GM19463 (cell line): ENCODE measurements around the gene PAK1.
"Not testable (repeated sequence)": the region's sequence is repeated elsewhere in the genome, so short reads cannot be mapped to it uniquely, and the experiment has no call there.

Experiments used
- ATAC-seq: cut with Tn5 transposase; IDR thresholded peaks from one replicate; pipeline ENCODE4 v1.9.1; 2021; ENCODE audit warnings: mild to moderate bottlenecking, moderate library complexity; ENCODE audit not compliant: unreplicated experiment

Gene PAK1

GRCh38 chr11:77473801-77474683, at the start of gene PAK1:
TSS of gene PAK1 (minus strand) at chr11:77474094. CDS start at chr11:77392520, 81,574 bp downstream.
- peak; percentile 67 for ATAC-seq

DNA sequence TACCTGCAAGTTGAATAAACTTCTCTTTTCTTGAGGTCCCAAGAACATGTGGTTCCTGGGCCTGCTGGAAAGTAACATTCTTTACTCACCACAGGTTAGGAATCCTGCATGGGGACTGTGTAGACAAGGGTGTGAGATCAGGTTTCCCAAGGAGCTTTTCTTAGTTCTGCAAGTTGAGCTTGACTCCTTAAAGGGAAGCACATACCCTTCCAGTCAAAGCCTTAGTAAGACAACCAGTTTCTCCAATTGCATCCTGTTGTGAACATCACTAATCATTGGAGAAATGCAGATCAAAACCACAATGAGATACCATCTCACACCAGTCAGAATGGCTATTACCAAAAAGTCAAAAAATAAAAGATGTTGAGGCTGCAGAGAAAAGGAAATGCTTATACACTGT, 48.3 kb upstream of the PAK1 start:
- ATAC-seq = no peak

DNA sequence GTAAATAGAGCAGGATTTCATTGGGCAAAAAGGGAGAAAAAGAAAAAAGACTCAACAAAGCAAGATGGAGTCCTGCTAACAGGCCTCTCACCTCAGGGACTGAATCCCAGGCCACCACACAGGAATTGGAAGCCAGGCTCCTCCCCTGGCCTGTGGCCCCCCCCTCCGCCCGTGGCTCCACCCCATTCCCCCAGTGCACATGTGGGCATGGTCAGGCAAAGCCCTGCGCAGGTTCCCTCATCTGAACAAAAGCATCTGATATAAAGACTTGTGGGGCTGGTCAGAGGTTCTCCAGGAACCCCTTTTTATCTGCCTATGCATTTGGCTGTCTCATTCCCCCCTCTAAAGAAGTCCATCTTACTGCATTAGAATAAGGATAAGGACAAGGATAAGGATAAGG, 46.0 kb upstream of the PAK1 start:
- ATAC-seq = no peak

DNA sequence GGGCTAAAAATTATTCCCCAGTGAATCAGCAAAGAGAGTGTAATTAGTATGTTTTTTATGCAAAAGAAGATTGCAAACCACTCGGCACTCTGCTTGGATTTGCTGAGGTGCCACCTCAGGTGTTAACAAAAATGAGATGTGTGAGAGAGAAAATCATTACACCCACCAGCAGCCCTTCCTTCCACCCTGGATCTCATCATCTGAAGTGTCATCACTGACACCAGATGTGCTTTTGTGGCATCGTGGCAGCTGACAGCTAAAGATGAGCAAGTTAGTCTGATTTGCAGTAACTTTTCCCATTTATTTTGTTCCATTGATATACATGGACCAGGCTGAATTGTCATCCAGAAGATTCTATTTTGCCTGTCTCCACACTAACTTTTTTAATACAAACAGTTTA, 44.6 kb upstream of the PAK1 start:
- ATAC-seq = no peak

DNA sequence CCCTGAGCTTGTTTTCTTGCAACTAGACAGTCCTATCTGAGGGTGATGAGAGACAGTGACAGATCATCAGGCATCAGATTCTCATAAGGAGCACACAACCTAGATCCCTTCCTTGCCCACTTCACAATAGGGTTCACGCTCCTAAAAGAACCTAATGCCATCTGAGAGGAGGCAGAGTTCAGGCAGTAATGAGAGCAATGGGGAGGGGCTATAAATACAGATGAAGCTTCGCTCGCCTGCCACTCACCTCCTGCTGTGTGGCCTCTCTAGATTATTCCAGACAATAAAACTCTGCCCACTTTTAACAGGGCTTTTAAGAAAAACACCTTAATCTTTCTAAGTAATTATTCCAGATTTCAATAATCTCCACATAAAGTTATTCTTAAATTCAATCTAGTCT, 43.9 kb upstream of the PAK1 start:
- ATAC-seq = no peak

GRCh38 chr11:77517226-77517625, 43.3 kb upstream of the PAK1 start:
- ATAC-seq = no peak

DNA sequence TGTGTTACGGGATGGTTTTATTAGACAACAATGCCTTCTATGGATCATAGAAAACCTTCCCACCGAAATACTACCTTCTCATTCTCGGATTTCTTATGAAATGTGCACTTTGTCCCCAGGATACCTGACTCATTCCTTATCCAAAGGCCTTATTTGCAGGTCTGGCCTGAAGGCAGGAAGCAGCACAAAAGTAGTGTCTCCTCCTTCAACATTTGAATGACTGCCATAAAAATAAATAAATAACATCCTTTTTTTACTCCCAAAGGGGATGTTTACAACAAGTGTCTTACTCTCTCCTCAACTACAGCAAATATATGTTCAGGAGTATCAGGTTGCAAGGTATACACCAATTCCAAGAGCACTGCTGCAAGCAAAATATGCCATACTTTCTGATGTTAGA, 41.6 kb upstream of the PAK1 start:
- ATAC-seq = no peak

- ATAC-seq = no peak
Observed at GRCh38 chr11:77515063-77515462, 41.2 kb upstream of the PAK1 start.

- no peak for ATAC-seq
Observed at GRCh38 chr11:77512092-77512491, 38.2 kb upstream of the PAK1 start.

DNA sequence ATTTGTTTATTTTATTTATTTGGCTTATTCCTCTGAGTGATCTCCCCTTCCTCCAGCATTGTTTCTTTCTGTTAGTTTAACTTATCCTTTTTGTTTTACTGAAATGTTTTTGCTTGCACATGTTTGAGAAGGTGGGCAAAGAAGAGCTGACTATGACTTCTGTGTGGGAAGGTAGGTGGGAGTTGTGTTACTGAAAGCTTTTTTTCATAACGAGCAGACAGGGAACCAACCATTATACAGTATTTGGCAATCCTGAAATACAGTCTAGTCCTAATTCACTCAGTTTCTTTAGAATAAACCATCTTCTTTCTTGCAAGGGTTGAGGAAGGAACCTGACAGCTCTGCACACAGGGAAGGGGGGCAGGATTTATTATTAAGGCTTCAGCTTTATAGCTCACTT, 37.0 kb upstream of the PAK1 start:
- ATAC-seq = no peak

DNA sequence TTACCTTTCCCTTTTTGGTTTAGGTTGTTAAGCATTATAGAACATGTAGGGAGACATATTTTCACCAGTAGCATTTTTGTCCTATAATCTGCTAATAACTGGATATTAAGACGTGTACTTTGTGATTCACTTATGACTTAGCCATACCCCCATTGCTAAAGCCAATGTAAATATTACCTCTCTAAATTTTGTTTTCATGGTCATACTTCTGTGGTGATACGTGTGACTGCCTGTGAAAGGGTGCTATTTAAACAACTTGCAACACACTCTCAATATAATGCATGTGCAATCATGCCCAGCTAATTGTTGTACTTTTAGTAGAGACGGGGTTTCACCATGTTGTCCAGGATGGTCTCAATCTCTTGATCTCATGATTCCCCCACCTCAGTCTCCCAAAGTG, 36.2 kb upstream of the PAK1 start:
- ATAC-seq = no peak

DNA sequence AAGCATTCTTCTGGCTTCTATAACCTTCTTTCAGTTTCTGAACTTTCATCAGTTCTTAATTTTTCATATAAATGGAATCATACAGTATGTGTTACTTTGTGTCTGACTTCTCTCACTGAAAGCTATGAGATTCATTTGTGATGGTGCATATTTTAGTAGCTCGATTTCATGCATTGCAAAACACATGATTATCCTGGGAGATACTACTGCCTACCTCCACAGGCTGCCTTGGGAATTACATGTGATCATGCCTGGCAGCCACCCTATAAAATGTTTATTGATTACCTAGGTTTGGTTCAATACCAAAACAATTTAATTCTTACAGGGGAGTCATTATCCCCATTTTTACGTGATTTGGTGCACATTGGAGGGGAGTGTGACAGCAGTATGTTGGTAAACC, 34.1 kb upstream of the PAK1 start:
- no peak for ATAC-seq

DNA sequence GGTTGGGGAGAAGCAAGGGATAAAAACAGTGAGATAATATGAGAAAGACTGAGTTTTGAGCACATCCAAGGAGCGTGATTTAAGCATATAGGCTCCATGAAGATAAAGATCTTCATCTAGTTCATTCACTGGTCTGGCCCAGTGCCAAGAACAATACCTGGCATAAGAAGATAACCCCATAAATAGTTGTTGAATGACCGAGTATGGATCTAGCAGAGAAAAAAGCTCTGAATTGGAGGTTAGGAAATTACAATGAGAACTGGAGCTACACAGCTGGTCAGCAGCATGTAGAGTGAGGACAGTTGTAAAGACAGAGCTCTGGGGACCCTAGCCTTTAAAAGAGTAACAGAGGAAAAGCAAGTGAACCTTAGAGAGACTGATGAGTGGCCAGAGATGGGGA, 33.0 kb upstream of the PAK1 start:
- ATAC-seq = no peak

DNA sequence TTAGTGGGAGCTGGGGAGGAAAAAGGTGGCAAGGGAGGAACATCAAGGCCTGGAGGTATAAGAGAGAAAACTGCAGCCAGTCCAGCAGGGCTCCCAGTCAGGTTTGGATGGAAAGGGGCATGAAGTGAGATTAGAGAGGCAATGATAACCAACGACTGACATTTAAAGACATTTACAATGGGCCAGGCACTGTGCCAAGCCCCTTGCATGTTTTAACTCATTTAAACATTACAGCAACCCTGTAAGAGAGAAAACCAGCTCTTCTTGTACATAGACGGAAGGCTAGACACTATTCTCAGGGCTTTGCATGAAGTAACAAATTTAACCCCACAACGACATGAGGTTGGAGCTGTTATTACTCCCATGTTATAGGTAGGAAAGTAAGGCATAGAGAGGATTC, 32.1 kb upstream of the PAK1 start:
- ATAC-seq = no peak

GRCh38 chr11:77503006-77503405, 29.1 kb upstream of the PAK1 start:
- ATAC-seq = no peak

GRCh38 chr11:77502346-77502905, 28.5 kb upstream of the PAK1 start:
- ATAC-seq = no peak

DNA sequence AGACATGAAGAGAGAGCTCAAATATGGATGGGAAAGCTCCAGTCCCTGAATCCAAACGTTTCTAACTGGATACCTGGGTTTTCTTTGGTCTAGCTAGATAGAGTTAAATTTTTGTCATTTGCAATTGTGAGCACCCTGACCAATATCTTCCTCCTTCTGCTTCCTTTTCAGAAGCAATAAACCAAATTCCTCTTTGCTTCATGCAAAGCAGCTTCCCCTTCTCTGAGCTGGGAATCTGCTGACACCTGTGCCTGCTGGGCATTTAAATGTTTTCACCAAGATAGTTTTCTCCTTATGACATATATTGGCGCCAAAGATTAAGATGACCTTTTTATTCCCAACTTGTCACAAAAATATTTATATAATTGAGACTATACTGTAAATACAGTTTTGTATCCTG, 27.9 kb upstream of the PAK1 start:
- ATAC-seq = no peak

DNA sequence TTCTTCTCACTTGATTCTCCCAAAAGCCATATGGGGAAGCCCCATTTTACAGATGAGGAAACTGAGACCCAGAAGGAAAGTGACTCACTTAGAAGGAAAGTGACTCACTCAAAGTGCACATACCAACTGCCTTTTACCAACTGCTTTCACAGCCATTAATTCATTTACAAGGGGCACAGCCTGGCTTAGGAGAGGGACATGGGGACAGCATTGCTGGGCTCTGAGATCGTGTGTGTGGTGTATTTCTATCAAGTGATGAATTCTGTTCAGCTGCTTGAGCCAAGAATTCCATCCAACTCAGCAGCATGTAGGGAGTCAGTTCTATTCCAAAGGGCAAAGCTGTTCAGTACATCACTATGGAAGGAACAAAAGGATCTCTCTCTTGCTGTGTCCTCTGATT, 23.5 kb upstream of the PAK1 start:
- no peak for ATAC-seq

GRCh38 chr11:77495526-77495925, 21.6 kb upstream of the PAK1 start:
- no peak for ATAC-seq

GRCh38 chr11:77490035-77490434, 16.1 kb upstream of the PAK1 start:
- ATAC-seq = not testable (repeated sequence)

GRCh38 chr11:77487790-77488189, 13.9 kb upstream of the PAK1 start:
- ATAC-seq = no peak

GRCh38 chr11:77479746-77480352, 6.0 kb upstream of the PAK1 start:
- ATAC-seq = no peak
